Sigmoid colon (tissue), 3 donors: ENCODE results near the gene TENM4.

Experiments
- POLR2A ChIP-seq, 2 donors: fragments of 450-650 bp; IDR thresholded peaks; one replicate each; pipeline ENCODE4 v1.6.1; 2016; ENCODE audit warnings: antibody characterized with exemption in 2 of 2, mild to moderate bottlenecking in 2 of 2, moderate library complexity in 2 of 2
- TF ChIP-seq, protein P1 (sequence below), 4 experiments: fragments of 450-650 bp in 3 of 4; fragments of 200-600 bp in 1 of 4; IDR thresholded peaks; one replicate each; pipeline ENCODE4 v1.5.1; 2016 to 2019; ENCODE audit warnings: antibody characterized with exemption in 4 of 4, mild to moderate bottlenecking in 3 of 4, moderate library complexity in 2 of 4

DNA sequence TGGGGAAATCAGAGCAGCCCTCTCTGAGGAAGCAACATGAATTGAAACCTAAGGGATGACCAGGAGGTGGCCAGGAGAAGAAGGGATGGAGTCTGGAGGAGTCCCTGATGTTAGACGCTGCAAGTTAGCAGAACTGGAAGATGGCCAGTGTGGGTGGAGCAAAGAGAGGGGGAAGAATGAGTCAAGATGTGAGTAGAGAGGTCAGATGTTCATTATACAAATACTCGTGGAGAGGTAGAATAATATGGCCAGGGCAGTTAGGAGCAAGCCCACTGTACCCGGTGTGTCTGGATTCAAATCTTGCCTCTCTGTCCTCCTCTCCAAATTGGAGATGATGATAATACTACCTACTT is 242.0 kb downstream of the TENM4 start:
- no peak for TF ChIP-seq POLR2A (IDR thresholded peaks at IDR 0.05)
- TF ChIP-seq, protein P1, sequence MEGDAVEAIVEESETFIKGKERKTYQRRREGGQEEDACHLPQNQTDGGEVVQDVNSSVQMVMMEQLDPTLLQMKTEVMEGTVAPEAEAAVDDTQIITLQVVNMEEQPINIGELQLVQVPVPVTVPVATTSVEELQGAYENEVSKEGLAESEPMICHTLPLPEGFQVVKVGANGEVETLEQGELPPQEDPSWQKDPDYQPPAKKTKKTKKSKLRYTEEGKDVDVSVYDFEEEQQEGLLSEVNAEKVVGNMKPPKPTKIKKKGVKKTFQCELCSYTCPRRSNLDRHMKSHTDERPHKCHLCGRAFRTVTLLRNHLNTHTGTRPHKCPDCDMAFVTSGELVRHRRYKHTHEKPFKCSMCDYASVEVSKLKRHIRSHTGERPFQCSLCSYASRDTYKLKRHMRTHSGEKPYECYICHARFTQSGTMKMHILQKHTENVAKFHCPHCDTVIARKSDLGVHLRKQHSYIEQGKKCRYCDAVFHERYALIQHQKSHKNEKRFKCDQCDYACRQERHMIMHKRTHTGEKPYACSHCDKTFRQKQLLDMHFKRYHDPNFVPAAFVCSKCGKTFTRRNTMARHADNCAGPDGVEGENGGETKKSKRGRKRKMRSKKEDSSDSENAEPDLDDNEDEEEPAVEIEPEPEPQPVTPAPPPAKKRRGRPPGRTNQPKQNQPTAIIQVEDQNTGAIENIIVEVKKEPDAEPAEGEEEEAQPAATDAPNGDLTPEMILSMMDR (IDR thresholded peaks at IDR 0.05): no peak
